ENCODE measurements around the gene CCDC201. TPM values are rescaled to one million over a fixed set of nuclear protein-coding genes. Genes with fewer than 3 reads are reported as not detected.
A peak's percentile ranks its signal among the peaks of the same experiment; 100 is the strongest.

The CCDC201 gene
- not detected for total RNA-seq

- H3K4me1 Mint-ChIP-seq = no peaks in the 10 kb centered on the region
- peaks cover 10% of the 10 kb centered on the region for H3K27me3 Mint-ChIP-seq
- no peaks in the 10 kb centered on the region for H3K36me3 Mint-ChIP-seq (ENCODE audit: low read depth)
- no peak within 1 kb of the TSS for H3K27ac Mint-ChIP-seq
- CTCF ChIA-PET = no interaction called here
- no peak for DNase-seq
- H3K4me3 Mint-ChIP-seq = no peak within 1 kb of the TSS
- POLR2A ChIA-PET = no interaction called here
- H3K9me3 Mint-ChIP-seq = no peaks in the 10 kb centered on the region
These were observed at the start of gene CCDC201 for GRCh38 chr7:45873035-45873354. Gene CCDC201 (minus strand): TSS chr7:45873082. CDS start chr7:45873007, 75 bp downstream.

- no peak for DNase-seq
- ChIA-PET POLR2A (interaction anchor here (0.9 to 1.5 kb wide), 2 partner anchors 18 kb away, joined by 3 to 5 read pairs; no protein-coding TSS in a partner anchor), CTCF (interaction anchor here (0.7 to 1.7 kb wide), 9 partner anchors 9 to 1333 kb away, joined by 3 to 5 read pairs (median 3); no protein-coding TSS in a partner anchor)
- Mint-ChIP-seq H3K27ac (peak overlapping the region; percentile 70), H3K4me1 (peaks cover 50% of the 10 kb centered on the region), H3K9me3 (no peaks in the 10 kb centered on the region), H3K4me3 (peak overlapping the region; percentile 38), H3K27me3 (peaks cover 53% of the 10 kb centered on the region), H3K36me3 (ENCODE audit: low read depth) (no peaks in the 10 kb centered on the region)
These were observed 49.0 kb upstream of the CCDC201 start for GRCh38 chr7:45921699-45922519.

GRCh38 chr7:45921381-45921698 is 48.5 kb upstream of the CCDC201 start:
- Mint-ChIP-seq H3K4me1 (peaks cover 51% of the 10 kb centered on the region), H3K4me3 (peak overlapping the region; percentile 36), H3K9me3 (no peaks in the 10 kb centered on the region), H3K36me3 (ENCODE audit: low read depth) (no peaks in the 10 kb centered on the region), H3K27ac (no peak overlapping the region), H3K27me3 (peaks cover 53% of the 10 kb centered on the region)
- no peak for DNase-seq
- ChIA-PET CTCF (interaction anchor here (0.5 to 1.5 kb wide), 3 partner anchors 88 to 1334 kb away, joined by 3 to 4 read pairs (median 3); no protein-coding TSS in a partner anchor), POLR2A (interaction anchor here (1.5 kb wide), 1 partner anchor 19 kb away, joined by 5 read pairs; no protein-coding TSS in a partner anchor)

GRCh38 chr7:45920502-45921380 is 47.9 kb upstream of the CCDC201 start, which contains the start of gene IGFBP3:
Gene IGFBP3 (minus strand): TSS chr7:45921272. CDS start chr7:45921140, 132 bp downstream.
- POLR2A ChIA-PET = interaction anchor here (0.7 to 1.5 kb wide), 2 partner anchors 19 to 152 kb away, joined by 3 to 5 read pairs; no protein-coding TSS in a partner anchor
- H3K9me3 Mint-ChIP-seq = no peaks in the 10 kb centered on the region
- H3K36me3 Mint-ChIP-seq (ENCODE audit: low read depth) = peaks cover 3% of the 10 kb centered on the region
- CTCF ChIA-PET = interaction anchor here (0.5 to 1.5 kb wide), 4 partner anchors 25 to 1335 kb away, joined by 3 to 4 read pairs (median 3); no protein-coding TSS in a partner anchor
- peaks cover 57% of the 10 kb centered on the region for H3K4me1 Mint-ChIP-seq
- H3K27me3 Mint-ChIP-seq = peaks cover 50% of the 10 kb centered on the region
- peak within 1 kb of the TSS; percentile 72 for H3K4me3 Mint-ChIP-seq
- H3K27ac Mint-ChIP-seq = peak within 1 kb of the TSS; percentile 70
- peak; percentile 50 for DNase-seq

- H3K27ac Mint-ChIP-seq = no peak overlapping the region
- peaks cover 59% of the 10 kb centered on the region for H3K4me1 Mint-ChIP-seq
- peaks cover 46% of the 10 kb centered on the region for H3K27me3 Mint-ChIP-seq
These were observed 47.1 kb upstream of the CCDC201 start for GRCh38 chr7:45919993-45920459.

GRCh38 chr7:45919231-45919784 is 46.4 kb upstream of the CCDC201 start:
- Mint-ChIP-seq H3K27ac (no peak overlapping the region), H3K4me1 (peaks cover 64% of the 10 kb centered on the region), H3K9me3 (no peaks in the 10 kb centered on the region), H3K36me3 (ENCODE audit: low read depth) (peaks cover 4% of the 10 kb centered on the region), H3K4me3 (peak overlapping the region; percentile 72), H3K27me3 (peaks cover 42% of the 10 kb centered on the region)
- DNase-seq = no peak
- POLR2A ChIA-PET = no interaction called here
- CTCF ChIA-PET = interaction anchor here (1.3 to 1.4 kb wide), 2 partner anchors 12 to 24 kb away, joined by 3 read pairs; no protein-coding TSS in a partner anchor

More at GRCh38 chr7:45919993-45920459, 47.1 kb upstream of the CCDC201 start:
- no peak for DNase-seq
- Mint-ChIP-seq H3K4me3 (peak overlapping the region; percentile 72), H3K36me3 (ENCODE audit: low read depth) (peaks cover 4% of the 10 kb centered on the region), H3K9me3 (no peaks in the 10 kb centered on the region)
- POLR2A ChIA-PET = no interaction called here
- CTCF ChIA-PET = interaction anchor here (1.4 kb wide), 1 partner anchor 24 kb away, joined by 3 read pairs; no protein-coding TSS in a partner anchor

- Mint-ChIP-seq H3K27ac (no peak overlapping the region), H3K4me1 (peaks cover 60% of the 10 kb centered on the region), H3K9me3 (no peaks in the 10 kb centered on the region), H3K4me3 (peak overlapping the region; percentile 22), H3K27me3 (peaks cover 42% of the 10 kb centered on the region), H3K36me3 (ENCODE audit: low read depth) (peaks cover 4% of the 10 kb centered on the region)
- CTCF ChIA-PET = interaction anchor here (1.1 to 1.5 kb wide), 4 partner anchors 10 to 162 kb away, joined by 3 to 4 read pairs (median 3); no protein-coding TSS in a partner anchor
- POLR2A ChIA-PET = no interaction called here
- no peak for DNase-seq
These were observed 45.7 kb upstream of the CCDC201 start for GRCh38 chr7:45918556-45918955.

- H3K4me3 Mint-ChIP-seq = no peak overlapping the region
- ChIA-PET CTCF (interaction anchor here (0.6 to 1.5 kb wide), 11 partner anchors 9 to 490 kb away, joined by 3 to 5 read pairs (median 4); no protein-coding TSS in a partner anchor), POLR2A (no interaction called here)
- H3K36me3 Mint-ChIP-seq (ENCODE audit: low read depth) = peaks cover 4% of the 10 kb centered on the region
- H3K9me3 Mint-ChIP-seq = no peaks in the 10 kb centered on the region
- H3K27ac Mint-ChIP-seq = no peak overlapping the region
- H3K4me1 Mint-ChIP-seq = peaks cover 53% of the 10 kb centered on the region
- DNase-seq = peak; percentile 80
- peaks cover 36% of the 10 kb centered on the region for H3K27me3 Mint-ChIP-seq
These were observed 44.8 kb upstream of the CCDC201 start for GRCh38 chr7:45917658-45918057.

- H3K4me3 Mint-ChIP-seq = no peak overlapping the region
- peaks cover 4% of the 10 kb centered on the region for H3K36me3 Mint-ChIP-seq (ENCODE audit: low read depth)
- no peak overlapping the region for H3K27ac Mint-ChIP-seq
- POLR2A ChIA-PET = no interaction called here
- H3K27me3 Mint-ChIP-seq = peaks cover 31% of the 10 kb centered on the region
- H3K4me1 Mint-ChIP-seq = peaks cover 47% of the 10 kb centered on the region
- no peak for DNase-seq
- no peaks in the 10 kb centered on the region for H3K9me3 Mint-ChIP-seq
- CTCF ChIA-PET = interaction anchor here (1.1 to 1.5 kb wide), 7 partner anchors 9 to 439 kb away, joined by 3 to 5 read pairs (median 4); no protein-coding TSS in a partner anchor
These were observed 44.2 kb upstream of the CCDC201 start for GRCh38 chr7:45917064-45917463.

- no peak for DNase-seq
- ChIA-PET POLR2A (no interaction called here), CTCF (no interaction called here)
- peaks cover 40% of the 10 kb centered on the region for H3K4me1 Mint-ChIP-seq
- H3K9me3 Mint-ChIP-seq = no peaks in the 10 kb centered on the region
- peaks cover 4% of the 10 kb centered on the region for H3K36me3 Mint-ChIP-seq (ENCODE audit: low read depth)
- H3K4me3 Mint-ChIP-seq = no peak overlapping the region
- H3K27me3 Mint-ChIP-seq = peaks cover 24% of the 10 kb centered on the region
- H3K27ac Mint-ChIP-seq = peak overlapping the region; percentile 37
These were observed 42.7 kb upstream of the CCDC201 start for GRCh38 chr7:45915606-45916005.

GRCh38 chr7:45914911-45915310 is 42.0 kb upstream of the CCDC201 start:
- Mint-ChIP-seq H3K36me3 (ENCODE audit: low read depth) (peaks cover 4% of the 10 kb centered on the region), H3K4me3 (no peak overlapping the region), H3K9me3 (no peaks in the 10 kb centered on the region), H3K27me3 (peaks cover 18% of the 10 kb centered on the region), H3K27ac (no peak overlapping the region), H3K4me1 (peaks cover 34% of the 10 kb centered on the region)
- ChIA-PET CTCF (no interaction called here), POLR2A (no interaction called here)
- no peak for DNase-seq

- H3K27ac Mint-ChIP-seq = no peak overlapping the region
These were observed 40.1 kb upstream of the CCDC201 start for GRCh38 chr7:45912972-45913371.

More at GRCh38 chr7:45912972-45913371, 40.1 kb upstream of the CCDC201 start:
- POLR2A ChIA-PET = no interaction called here
- H3K4me3 Mint-ChIP-seq = no peak overlapping the region
- H3K4me1 Mint-ChIP-seq = peaks cover 20% of the 10 kb centered on the region
- no peaks in the 10 kb centered on the region for H3K9me3 Mint-ChIP-seq
- H3K27me3 Mint-ChIP-seq = peaks cover 4% of the 10 kb centered on the region
- peaks cover 4% of the 10 kb centered on the region for H3K36me3 Mint-ChIP-seq (ENCODE audit: low read depth)
- no peak for DNase-seq
- CTCF ChIA-PET = no interaction called here
